Keratinocyte (primary cell): ENCODE results near the gene FMO1. TPM values are rescaled to one million over a fixed set of nuclear protein-coding genes. Genes with fewer than 3 reads are reported as not detected.
A peak's percentile ranks its signal among the peaks of the same experiment; 100 is the strongest.

Experiments used
- DNase-seq: peaks from one replicate; pipeline ENCODE4 v3.0.0-alpha.2; 2011; ENCODE audit warnings: low read depth, missing footprints, low spot score
- FAIRE-seq: peaks from 2 replicates; lab custom pipeline; 2011; peaks lifted over from hg19 to GRCh38; lab: Jason Lieb, UNC
- H2AFZ ChIP-seq: 2 replicates; pipeline ENCODE4 v1.6.0; 2012; ENCODE audit warnings: low read length, control low read depth, inconsistent platforms; ENCODE audit not compliant: control insufficient read depth
- H3K27ac ChIP-seq: 2 replicates; pipeline ENCODE4 v1.5.1; 2011; ENCODE audit warnings: low read length; ENCODE audit not compliant: control insufficient read depth, insufficient read depth
- H3K27me3 ChIP-seq: 3 replicates; pipeline ENCODE4 v1.6.0; 2011; ENCODE audit warnings: low read length; ENCODE audit not compliant: control insufficient read depth, insufficient read depth; ENCODE audit errors: extremely low read depth
- H3K36me3 ChIP-seq, 2 experiments: 2 replicates in 1 of 2; 3 replicates in 1 of 2; pipeline ENCODE4 v1.5.1; 2011; ENCODE audit warnings: low read length in 2 of 2, mild to moderate bottlenecking in 1 of 2; ENCODE audit not compliant: control insufficient read depth in 2 of 2, insufficient read depth in 2 of 2; ENCODE audit errors: extremely low read depth in 1 of 2
- H3K4me1 ChIP-seq: 3 replicates; pipeline ENCODE4 v1.5.1; 2011; ENCODE audit warnings: low read length; ENCODE audit not compliant: control insufficient read depth, insufficient read depth; ENCODE audit errors: extremely low read depth
- H3K4me2 ChIP-seq: 3 replicates; pipeline ENCODE4 v1.6.0; 2011; ENCODE audit warnings: low read depth, low read length; ENCODE audit not compliant: control insufficient read depth, insufficient read depth; ENCODE audit errors: extremely low read depth
- H3K4me3 ChIP-seq, 3 experiments: fragments of 200-600 bp in 1 of 3; sonication (generic) in 1 of 3; 2 replicates in 2 of 3; 3 replicates in 1 of 3; pipeline ENCODE4 v1.5.1; 2011 to 2016; ENCODE audit warnings: low read length in 3 of 3, mild to moderate bottlenecking in 3 of 3, control low read depth in 2 of 3, inconsistent platforms in 1 of 3, low read depth in 1 of 3, mixed read lengths in 1 of 3, mixed run types in 1 of 3, moderate library complexity in 1 of 3; ENCODE audit not compliant: control insufficient read depth in 2 of 3, insufficient read depth in 2 of 3; ENCODE audit errors: extremely low read depth in 1 of 3
- H3K79me2 ChIP-seq: 2 replicates; pipeline ENCODE4 v1.6.0; 2012; ENCODE audit warnings: low read length; ENCODE audit not compliant: control insufficient read depth, insufficient read depth
- H3K9ac ChIP-seq: 3 replicates; pipeline ENCODE4 v1.6.0; 2011; ENCODE audit warnings: low read length; ENCODE audit not compliant: control insufficient read depth, insufficient read depth; ENCODE audit errors: extremely low read depth
- H3K9me1 ChIP-seq: 3 replicates; pipeline ENCODE4 v1.6.0; 2011; ENCODE audit warnings: low read length; ENCODE audit not compliant: control insufficient read depth, insufficient read depth; ENCODE audit errors: extremely low read depth
- H3K9me3 ChIP-seq: 2 replicates; pipeline ENCODE4 v1.5.1; 2012; ENCODE audit warnings: low read depth, low read length; ENCODE audit not compliant: control insufficient read depth
- H4K20me1 ChIP-seq: 3 replicates; pipeline ENCODE4 v1.6.0; 2011; ENCODE audit warnings: low read length; ENCODE audit not compliant: control insufficient read depth, insufficient read depth; ENCODE audit errors: extremely low read depth
- CTCF ChIP-seq, 3 experiments: IDR thresholded peaks in 1 of 3; conservative IDR thresholded peaks in 1 of 3; optimal IDR thresholded peaks in 1 of 3; 2 replicates in 2 of 3; 3 replicates in 1 of 3; pipeline versions ENCODE3 to v1.5.1; 2011; ENCODE audit warnings: low read length in 3 of 3, mild to moderate bottlenecking in 3 of 3, moderate library complexity in 2 of 3, control low read depth in 1 of 3, inconsistent platforms in 1 of 3; ENCODE audit not compliant: insufficient read depth in 2 of 3; ENCODE audit errors: extremely low read depth in 1 of 3
- EZH2 ChIP-seq: IDR thresholded peaks from one replicate; pipeline ENCODE4 v1.6.1; 2012; ENCODE audit warnings: inconsistent platforms, mild to moderate bottlenecking, low read length, moderate library complexity
- dilution Hi-C: fragments of 300-500 bp; cut with MboI; formaldehyde crosslinking; loops from one replicate; pipeline ENCODE4 v1.7.0; 2020; ENCODE audit warnings: low sequenced_read_pairs; ENCODE audit not compliant: extremely low pct_ligation_motif_present
- polyA plus RNA-seq, 5 experiments: library from polyadenylated mRNA; depleted of rRNA in 3 of 5; stranded (reverse) in 3 of 5; stranded (forward) in 1 of 5; unstranded in 1 of 5; fragments of >200 nt; gene quantifications; 1 replicate in 1 of 5; 2 replicates in 3 of 5; 3 replicates in 1 of 5; pipeline versions ENCODE4 v1.2.1 to v1.2.3, GENCODE V29; 2011 to 2012; ENCODE audit warnings: missing spikeins in 2 of 5, low read depth in 1 of 5, low replicate concordance in 1 of 5

The FMO1 gene
- polyA plus RNA-seq, 1 donor (not counting 4 experiments of a cell fraction or from before 2014, with no cell fraction given): 0.07 TPM

DNA sequence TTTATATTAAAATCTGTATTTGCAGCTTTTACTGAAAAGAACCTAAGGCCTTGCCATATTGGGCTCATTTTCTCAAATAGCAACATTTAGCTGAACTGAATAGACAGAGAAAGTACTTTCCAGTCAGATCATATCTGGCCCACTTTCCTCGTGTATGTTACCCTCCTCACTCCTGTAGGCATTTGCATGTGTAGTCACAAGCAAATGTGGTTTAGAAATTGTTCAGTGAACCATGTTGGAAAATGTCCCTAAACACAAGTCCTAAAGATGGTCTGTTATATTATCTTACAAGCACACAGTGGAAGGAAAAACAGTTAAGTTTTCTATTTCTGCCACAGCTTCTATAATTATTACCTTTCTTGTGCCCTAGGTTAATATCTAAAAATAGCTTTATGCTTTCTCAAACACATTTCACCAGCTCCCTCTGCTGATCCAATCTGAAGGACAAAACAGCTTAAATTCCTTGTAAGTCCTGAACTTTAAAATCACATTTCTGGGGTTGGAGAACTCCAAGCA, 65.1 kb downstream of the FMO1 start:
- Histone ChIP-seq H3K36me3 (no peaks in the 10 kb centered on the region), H3K4me1 (peaks cover 8% of the 10 kb centered on the region), H3K4me2 (peak overlapping the region; percentile 72), H3K27ac (peak overlapping the region; percentile 29), H2AFZ (peak overlapping the region; percentile 22), H3K9ac (peak overlapping the region; percentile 30), H3K79me2 (no peaks in the 10 kb centered on the region), H4K20me1 (no peaks in the 10 kb centered on the region), H3K9me3 (no peaks in the 10 kb centered on the region), H3K9me1 (no peaks in the 10 kb centered on the region), H3K27me3 (no peaks in the 10 kb centered on the region), H3K4me3 (peak overlapping the region in 1 of 3 experiments; percentile 7)
- DNase-seq (no peak), FAIRE-seq (no peak)
- TF ChIP-seq CTCF (optimal IDR thresholded peaks at IDR 0.05 in 1 of 3, IDR thresholded peaks at IDR 0.05 in 1 of 3, conservative IDR thresholded peaks at IDR 0.05 in 1 of 3; ENCODE audit: extremely low read depth in 1 of 3, insufficient read depth in 2 of 3, low read length in 3 of 3) (no peak), EZH2 (no peak)
- dilution Hi-C loops: no loop called here

DNA sequence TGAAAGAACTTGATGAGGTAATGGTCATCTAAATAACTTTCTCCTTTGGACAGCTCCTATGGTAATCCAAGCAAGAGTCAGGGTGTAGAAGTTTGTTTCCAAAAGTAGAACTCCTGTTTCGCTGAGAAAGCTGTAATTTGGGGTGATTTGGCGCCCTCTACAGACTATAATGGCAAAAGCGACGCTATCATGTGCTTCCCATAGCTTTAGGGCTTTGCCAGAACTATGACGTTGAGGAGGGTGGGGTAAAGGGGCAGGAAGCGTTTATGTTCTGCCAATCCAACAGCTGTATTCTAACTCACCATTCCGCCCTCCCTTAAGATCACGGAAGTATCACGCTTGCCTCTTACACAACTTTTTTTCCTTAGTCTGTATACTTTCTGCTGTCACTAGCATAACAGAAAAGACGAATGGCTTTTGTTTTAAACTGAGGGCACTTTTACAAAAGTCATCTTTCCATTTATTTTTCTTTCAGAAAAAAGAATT, 65.6 kb downstream of the FMO1 start, which contains the start of gene FMO4:
Gene FMO4 (plus strand): TSS at position 349 of the 486 bp plus-strand sequence. CDS start 5,643 bp downstream, outside the sequence.
- Histone ChIP-seq H3K27me3 (no peaks in the 10 kb centered on the region), H3K9me1 (no peaks in the 10 kb centered on the region), H3K27ac (peak within 1 kb of the TSS; percentile 56), H2AFZ (peak within 1 kb of the TSS; percentile 84), H3K36me3 (no peaks in the 10 kb centered on the region), H3K4me2 (peak within 1 kb of the TSS; percentile 98), H4K20me1 (no peaks in the 10 kb centered on the region), H3K79me2 (no peaks in the 10 kb centered on the region), H3K9ac (peak within 1 kb of the TSS; percentile 63), H3K9me3 (no peaks in the 10 kb centered on the region), H3K4me3 (peak within 1 kb of the TSS; percentile 10 to 70 (median 28)), H3K4me1 (peaks cover 8% of the 10 kb centered on the region)
- FAIRE-seq (peak; percentile 99), DNase-seq (peak; percentile 88)
- dilution Hi-C loops: no loop called here
- peak; percentile 75 to 87 (median 79) for TF ChIP-seq CTCF (optimal IDR thresholded peaks at IDR 0.05 in 1 of 3, IDR thresholded peaks at IDR 0.05 in 1 of 3, conservative IDR thresholded peaks at IDR 0.05 in 1 of 3; ENCODE audit: extremely low read depth in 1 of 3, insufficient read depth in 2 of 3, low read length in 3 of 3)
- TF ChIP-seq EZH2: no peak
